IMR-90 (cell line): ENCODE data around the gene NAA10.

Experiments used
- POLR2A ChIP-seq: IDR thresholded peaks from 2 replicates; pipeline ENCODE4 v1.6.1; 2012; ENCODE audit warnings: mild to moderate bottlenecking, low read depth, low read length
- RCOR1 ChIP-seq: IDR thresholded peaks from 2 replicates; pipeline ENCODE4 v1.6.1; 2012; ENCODE audit warnings: mild to moderate bottlenecking, low read length, improper control_type of control experiment; ENCODE audit not compliant: insufficient replicate concordance
- RFX5 ChIP-seq: IDR thresholded peaks from 2 replicates; pipeline ENCODE4 v1.8.0; 2012; ENCODE audit warnings: low read depth, mild to moderate bottlenecking, low read length, moderate library complexity
- TF ChIP-seq, protein P1 (sequence below): conservative IDR thresholded peaks from 2 replicates; pipeline ENCODE4 v1.5.1; 2012; ENCODE audit warnings: mild to moderate bottlenecking, low read depth, low read length, improper control_type of control experiment
- TF ChIP-seq, protein P2 (sequence below): fragments of 150-350 bp; IDR thresholded peaks from 2 replicates; pipeline ENCODE4 v1.6.1; 2017; ENCODE audit warnings: mild to moderate bottlenecking, antibody characterized with exemption, low read length, low read depth

DNA sequence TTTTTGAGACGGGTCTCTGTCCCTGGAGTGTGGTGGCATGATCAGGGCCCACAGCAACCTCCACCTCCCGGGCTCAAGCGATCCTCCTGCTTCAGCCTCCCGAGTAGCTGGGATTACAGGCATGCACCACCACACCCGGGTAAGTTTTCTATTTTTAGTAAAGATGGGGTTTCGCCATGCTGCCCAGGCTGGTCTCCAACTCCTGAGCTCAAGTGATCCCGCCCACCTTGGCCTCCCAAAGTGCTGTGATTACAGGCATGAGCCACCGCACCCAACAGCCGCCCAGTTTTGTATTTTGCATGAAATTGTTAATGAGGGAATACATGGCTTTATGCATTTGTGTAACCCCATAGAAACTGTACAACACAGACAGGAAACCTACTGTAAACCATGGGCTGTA is 6.0 kb downstream of the NAA10 start:
- TF ChIP-seq, protein P1, sequence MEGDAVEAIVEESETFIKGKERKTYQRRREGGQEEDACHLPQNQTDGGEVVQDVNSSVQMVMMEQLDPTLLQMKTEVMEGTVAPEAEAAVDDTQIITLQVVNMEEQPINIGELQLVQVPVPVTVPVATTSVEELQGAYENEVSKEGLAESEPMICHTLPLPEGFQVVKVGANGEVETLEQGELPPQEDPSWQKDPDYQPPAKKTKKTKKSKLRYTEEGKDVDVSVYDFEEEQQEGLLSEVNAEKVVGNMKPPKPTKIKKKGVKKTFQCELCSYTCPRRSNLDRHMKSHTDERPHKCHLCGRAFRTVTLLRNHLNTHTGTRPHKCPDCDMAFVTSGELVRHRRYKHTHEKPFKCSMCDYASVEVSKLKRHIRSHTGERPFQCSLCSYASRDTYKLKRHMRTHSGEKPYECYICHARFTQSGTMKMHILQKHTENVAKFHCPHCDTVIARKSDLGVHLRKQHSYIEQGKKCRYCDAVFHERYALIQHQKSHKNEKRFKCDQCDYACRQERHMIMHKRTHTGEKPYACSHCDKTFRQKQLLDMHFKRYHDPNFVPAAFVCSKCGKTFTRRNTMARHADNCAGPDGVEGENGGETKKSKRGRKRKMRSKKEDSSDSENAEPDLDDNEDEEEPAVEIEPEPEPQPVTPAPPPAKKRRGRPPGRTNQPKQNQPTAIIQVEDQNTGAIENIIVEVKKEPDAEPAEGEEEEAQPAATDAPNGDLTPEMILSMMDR: no peak
- TF ChIP-seq, protein P2, sequence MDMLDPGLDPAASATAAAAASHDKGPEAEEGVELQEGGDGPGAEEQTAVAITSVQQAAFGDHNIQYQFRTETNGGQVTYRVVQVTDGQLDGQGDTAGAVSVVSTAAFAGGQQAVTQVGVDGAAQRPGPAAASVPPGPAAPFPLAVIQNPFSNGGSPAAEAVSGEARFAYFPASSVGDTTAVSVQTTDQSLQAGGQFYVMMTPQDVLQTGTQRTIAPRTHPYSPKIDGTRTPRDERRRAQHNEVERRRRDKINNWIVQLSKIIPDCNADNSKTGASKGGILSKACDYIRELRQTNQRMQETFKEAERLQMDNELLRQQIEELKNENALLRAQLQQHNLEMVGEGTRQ: no peak
- no peak for TF ChIP-seq POLR2A
- no peak for TF ChIP-seq RFX5
- no peak for TF ChIP-seq RCOR1
